ENCODE data around the gene MEIOC. TPM values are rescaled to one million over a fixed set of nuclear protein-coding genes. Genes with fewer than 3 reads are reported as not detected.
"Not testable (repeated sequence)": the region's sequence is repeated elsewhere in the genome, so short reads cannot be mapped to it uniquely, and the experiment has no call there.

The MEIOC gene
- total RNA-seq, 1 donor from 2014 or later, result 0.91 TPM

DNA sequence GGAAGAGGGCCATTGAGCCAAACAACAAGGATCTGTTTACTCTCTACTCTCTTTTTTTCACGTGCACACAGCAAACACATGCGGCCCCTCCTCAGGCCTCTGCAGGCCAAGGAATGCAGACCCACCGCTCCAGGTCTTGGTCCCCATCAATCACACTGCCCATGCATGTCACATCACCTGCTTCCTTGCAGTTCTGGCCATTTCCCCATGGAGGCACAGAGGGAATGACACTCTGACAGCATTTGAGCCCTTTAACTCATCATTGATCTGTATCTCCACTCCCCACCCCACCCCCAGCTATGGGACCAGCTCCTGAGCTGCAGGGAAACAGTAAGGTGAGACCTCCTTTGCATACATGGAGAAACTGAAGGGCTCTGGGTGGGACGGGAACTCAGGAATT lies 45.9 kb upstream of the MEIOC start:
- intact Hi-C loops (cut with micrococcal nuclease), result no loop called here
- TF ChIP-seq, protein P1, sequence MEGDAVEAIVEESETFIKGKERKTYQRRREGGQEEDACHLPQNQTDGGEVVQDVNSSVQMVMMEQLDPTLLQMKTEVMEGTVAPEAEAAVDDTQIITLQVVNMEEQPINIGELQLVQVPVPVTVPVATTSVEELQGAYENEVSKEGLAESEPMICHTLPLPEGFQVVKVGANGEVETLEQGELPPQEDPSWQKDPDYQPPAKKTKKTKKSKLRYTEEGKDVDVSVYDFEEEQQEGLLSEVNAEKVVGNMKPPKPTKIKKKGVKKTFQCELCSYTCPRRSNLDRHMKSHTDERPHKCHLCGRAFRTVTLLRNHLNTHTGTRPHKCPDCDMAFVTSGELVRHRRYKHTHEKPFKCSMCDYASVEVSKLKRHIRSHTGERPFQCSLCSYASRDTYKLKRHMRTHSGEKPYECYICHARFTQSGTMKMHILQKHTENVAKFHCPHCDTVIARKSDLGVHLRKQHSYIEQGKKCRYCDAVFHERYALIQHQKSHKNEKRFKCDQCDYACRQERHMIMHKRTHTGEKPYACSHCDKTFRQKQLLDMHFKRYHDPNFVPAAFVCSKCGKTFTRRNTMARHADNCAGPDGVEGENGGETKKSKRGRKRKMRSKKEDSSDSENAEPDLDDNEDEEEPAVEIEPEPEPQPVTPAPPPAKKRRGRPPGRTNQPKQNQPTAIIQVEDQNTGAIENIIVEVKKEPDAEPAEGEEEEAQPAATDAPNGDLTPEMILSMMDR (IDR thresholded peaks at IDR 0.05), result no peak
- ChIA-PET POLR2A (no interaction called here), CTCF (no interaction called here)
- H3K4me1 Mint-ChIP-seq, result peaks cover 9% of the 10 kb centered on the region
- DNase-seq, result no peak
- H3K27ac Mint-ChIP-seq, result no peak overlapping the region
- ATAC-seq (ENCODE audit: low read depth), result no peak
- H3K9me3 Mint-ChIP-seq, result no peaks in the 10 kb centered on the region
- H3K4me3 Mint-ChIP-seq, result no peak overlapping the region
- H3K27me3 Mint-ChIP-seq, result peaks cover 17% of the 10 kb centered on the region
- H3K36me3 Mint-ChIP-seq (ENCODE audit: low read depth), result no peaks in the 10 kb centered on the region

DNA sequence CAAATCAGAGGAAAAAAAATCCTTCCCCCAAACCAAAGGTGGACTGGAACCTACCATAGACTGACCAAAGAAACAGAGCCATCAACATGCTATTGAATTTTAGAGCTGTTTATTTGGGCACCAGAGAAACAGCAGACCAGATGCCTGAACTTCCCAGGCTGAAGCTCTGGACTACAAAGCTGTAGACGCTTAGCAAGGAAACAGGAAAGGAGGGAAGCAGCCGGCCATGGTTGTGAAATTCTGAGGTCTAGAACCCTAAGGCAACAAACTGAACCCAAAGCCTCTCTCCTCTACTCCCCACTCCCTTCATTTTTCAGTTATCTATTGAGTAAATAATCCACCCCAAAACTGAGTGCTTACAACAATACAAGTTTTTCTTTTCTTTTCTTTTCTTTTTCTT lies 45.4 kb upstream of the MEIOC start:
- no peak for DNase-seq
- H3K27ac Mint-ChIP-seq, result no peak overlapping the region
- intact Hi-C loops (cut with micrococcal nuclease), result no loop called here
- no peaks in the 10 kb centered on the region for H3K9me3 Mint-ChIP-seq
- no peaks in the 10 kb centered on the region for H3K36me3 Mint-ChIP-seq (ENCODE audit: low read depth)
- peaks cover 15% of the 10 kb centered on the region for H3K27me3 Mint-ChIP-seq
- ChIA-PET POLR2A (no interaction called here), CTCF (no interaction called here)
- H3K4me1 Mint-ChIP-seq, result peaks cover 9% of the 10 kb centered on the region
- ATAC-seq (ENCODE audit: low read depth), result no peak
- TF ChIP-seq, protein P1 (IDR thresholded peaks at IDR 0.05), result no peak
- H3K4me3 Mint-ChIP-seq, result no peak overlapping the region

DNA sequence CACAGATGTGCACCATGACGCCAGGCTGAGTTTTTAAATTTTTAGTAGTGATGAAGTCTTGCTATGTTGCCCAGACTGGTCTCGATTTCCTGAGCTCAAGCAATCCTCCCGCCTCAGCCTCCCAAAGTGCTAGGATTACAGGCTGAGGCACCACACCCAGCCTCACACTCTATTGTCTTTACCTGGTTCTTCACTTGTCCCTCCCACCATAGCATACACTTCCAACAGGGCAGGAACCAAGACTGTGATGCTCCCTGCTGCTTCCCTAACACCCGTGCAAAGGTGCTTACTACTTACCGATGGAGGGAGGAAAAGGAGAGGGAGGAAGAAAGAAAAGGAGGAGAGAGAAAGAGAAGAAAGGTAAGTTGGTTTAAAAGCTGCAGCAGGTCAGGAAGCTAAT lies 41.4 kb upstream of the MEIOC start:
- no peaks in the 10 kb centered on the region for H3K9me3 Mint-ChIP-seq
- H3K36me3 Mint-ChIP-seq (ENCODE audit: low read depth), result no peaks in the 10 kb centered on the region
- TF ChIP-seq, protein P1 (IDR thresholded peaks at IDR 0.05), result no peak
- H3K27ac Mint-ChIP-seq, result no peak overlapping the region
- CTCF ChIA-PET, result no interaction called here
- ATAC-seq (ENCODE audit: low read depth) (no peak), DNase-seq (no peak)
- H3K4me1 Mint-ChIP-seq, result peaks cover 9% of the 10 kb centered on the region
- H3K27me3 Mint-ChIP-seq, result peaks cover 26% of the 10 kb centered on the region
- H3K4me3 Mint-ChIP-seq, result no peak overlapping the region
- intact Hi-C loops (cut with micrococcal nuclease), result no loop called here
- POLR2A ChIA-PET, result no interaction called here

DNA sequence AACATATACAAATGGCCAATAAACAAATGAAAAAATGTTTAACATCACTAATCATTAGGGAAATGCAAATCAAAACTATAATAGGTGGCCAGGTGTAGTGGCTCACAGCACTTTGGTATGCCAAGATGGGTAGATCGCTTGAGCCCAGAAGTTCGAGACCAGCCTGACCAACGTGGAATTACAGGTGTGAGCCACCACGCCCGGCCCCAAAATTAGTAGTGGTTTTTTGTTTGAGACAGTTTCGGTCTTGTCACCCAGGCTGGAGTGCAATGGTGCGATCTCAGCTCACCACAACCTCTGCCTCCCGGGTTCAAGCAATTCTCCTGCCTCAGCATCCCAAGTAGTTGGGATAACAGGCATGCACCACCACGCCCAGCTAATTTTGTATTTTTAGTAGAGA lies 37.6 kb upstream of the MEIOC start:
- POLR2A ChIA-PET, result interaction anchor here (0.6 to 0.9 kb wide), 2 partner anchors 12 to 15 kb away, joined by 3 to 5 read pairs; no protein-coding TSS in a partner anchor
- CTCF ChIA-PET; H3K4me3 Mint-ChIP-seq; ATAC-seq (ENCODE audit: low read depth); DNase-seq; H3K36me3 Mint-ChIP-seq (ENCODE audit: low read depth); H3K27ac Mint-ChIP-seq; intact Hi-C loops (cut with micrococcal nuclease); H3K9me3 Mint-ChIP-seq; H3K4me1 Mint-ChIP-seq: not testable (repeated sequence)
- peaks cover 25% of the 10 kb centered on the region for H3K27me3 Mint-ChIP-seq

DNA sequence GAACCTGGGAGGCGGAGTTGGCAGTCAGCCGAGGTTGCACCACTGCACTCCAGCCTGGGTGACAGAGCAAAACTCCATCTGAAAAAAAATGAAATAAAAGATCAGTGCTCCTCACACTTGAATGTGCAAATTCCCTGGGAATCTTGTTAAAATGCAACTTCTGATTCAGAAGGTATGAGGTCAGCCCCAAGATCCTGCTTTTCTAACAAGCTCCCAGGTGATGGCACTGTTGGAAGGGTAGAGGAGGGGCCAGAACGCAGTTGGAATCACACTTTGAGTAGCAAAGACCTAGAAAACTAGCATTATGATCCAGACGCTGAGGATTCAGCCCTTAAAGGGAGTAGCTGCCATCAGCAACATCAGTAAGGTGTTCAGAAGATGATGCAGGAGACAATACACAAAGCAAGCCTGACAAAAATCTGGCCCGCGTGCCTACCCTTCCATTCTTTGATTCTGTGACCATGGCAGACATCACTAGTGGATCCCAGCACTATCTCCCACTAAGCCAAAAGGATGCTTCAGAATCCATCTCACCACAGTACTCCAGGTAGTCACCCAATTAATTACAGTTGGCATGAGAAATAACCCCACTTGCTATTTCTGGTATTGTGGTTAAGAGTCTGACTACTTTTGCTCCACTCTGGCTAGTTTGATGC lies 33.1 kb upstream of the MEIOC start:
- Mint-ChIP-seq H3K9me3 (no peaks in the 10 kb centered on the region), H3K27me3 (peaks cover 7% of the 10 kb centered on the region), H3K27ac (no peak overlapping the region), H3K36me3 (ENCODE audit: low read depth) (no peaks in the 10 kb centered on the region), H3K4me1 (peaks cover 12% of the 10 kb centered on the region), H3K4me3 (no peak overlapping the region)
- POLR2A ChIA-PET, result no interaction called here
- TF ChIP-seq, protein P1 (IDR thresholded peaks at IDR 0.05), result no peak
- CTCF ChIA-PET, result no interaction called here
- intact Hi-C loops (cut with micrococcal nuclease), result no loop called here
- ATAC-seq (ENCODE audit: low read depth), result no peak
- DNase-seq, result no peak

All from activated B cell treated with CpG ODN at 0.5 μM for 24 hours (primary cell).